Ascending aorta (tissue), 2 donors: Measurements from ENCODE around the gene PLXNA4. TPM values are rescaled to one million over a fixed set of nuclear protein-coding genes. Genes with fewer than 3 reads are reported as not detected.
A peak's percentile ranks its signal among the peaks of the same experiment; 100 is the strongest.

Source experiments
- DNase-seq, 2 donors: peaks; one replicate each; pipeline ENCODE4 v3.0.0-alpha.2; 2019; ENCODE audit warnings: low spot score in 2 of 2
- H3K27ac ChIP-seq, 2 donors: fragments of 200-600 bp; sonication (generic); one replicate each; pipeline ENCODE4 v1.5.1; 2016 to 2017; ENCODE audit warnings: mild to moderate bottlenecking in 1 of 2
- H3K27me3 ChIP-seq: fragments of 200-600 bp; sonication (generic); one replicate; pipeline ENCODE4 v1.5.1; 2017
- H3K36me3 ChIP-seq, 2 donors: fragments of 200-600 bp; sonication (generic); one replicate each; pipeline ENCODE4 v1.5.1; 2016
- H3K4me1 ChIP-seq, 2 donors: fragments of 200-600 bp; sonication (generic); one replicate each; pipeline ENCODE4 v1.5.1; 2016 to 2017; ENCODE audit warnings: mild to moderate bottlenecking in 1 of 2
- H3K4me3 ChIP-seq, 2 donors: fragments of 200-600 bp; sonication (generic); one replicate each; pipeline ENCODE4 v1.5.1; 2016 to 2017; ENCODE audit warnings: mild to moderate bottlenecking in 1 of 2
- H3K9me3 ChIP-seq, 2 donors: fragments of 200-600 bp; sonication (generic); one replicate each; pipeline ENCODE4 v1.5.1; 2016
- intact Hi-C: fragments of 100-400 bp; cut with DNase I; formaldehyde crosslinking; loops from one replicate; pipeline ENCODE4 v1.15.1; 2023
- total RNA-seq: library from RNA; depleted of rRNA; stranded (reverse); fragments of >200 nt; gene quantifications from one replicate; pipeline ENCODE4 v1.1.0, GENCODE V29; 2016
- TF ChIP-seq, protein P1 (sequence below), 3 experiments: fragments of 200-600 bp in 2 of 3; fragments of 450-650 bp in 1 of 3; sonication (generic) in 2 of 3; IDR thresholded peaks; one replicate each; pipeline ENCODE4 v1.5.1; 2016 to 2019; ENCODE audit warnings: antibody characterized with exemption in 3 of 3, mild to moderate bottlenecking in 1 of 3, moderate library complexity in 1 of 3

Gene PLXNA4
- total RNA-seq, 1 donor from 2014 or later, result 27.1 TPM

DNA sequence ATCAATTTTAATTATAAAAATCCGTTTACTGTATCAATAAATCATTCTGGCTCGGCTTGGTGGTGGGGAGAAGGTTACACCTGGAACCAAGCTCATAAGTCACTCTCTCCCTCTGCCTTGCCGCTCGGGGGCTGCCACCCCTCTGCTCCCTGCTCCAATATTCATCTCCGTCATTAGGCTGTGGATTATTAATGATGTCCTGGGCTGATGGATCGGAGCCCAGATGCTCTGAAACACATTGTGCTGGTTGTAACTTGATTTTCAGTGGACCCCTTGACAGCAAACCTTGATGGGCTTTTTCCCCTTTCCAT, 314.2 kb downstream of the PLXNA4 start:
- no peak for DNase-seq
- no peak overlapping the region for H3K27ac ChIP-seq
- H3K4me1 ChIP-seq, result peaks cover 2 to 15% of the 10 kb centered on the region in 2 donors
- no peaks in the 10 kb centered on the region for H3K9me3 ChIP-seq
- no peaks in the 10 kb centered on the region for H3K36me3 ChIP-seq
- H3K27me3 ChIP-seq, result no peaks in the 10 kb centered on the region
- no peak overlapping the region for H3K4me3 ChIP-seq
- TF ChIP-seq, protein P1, sequence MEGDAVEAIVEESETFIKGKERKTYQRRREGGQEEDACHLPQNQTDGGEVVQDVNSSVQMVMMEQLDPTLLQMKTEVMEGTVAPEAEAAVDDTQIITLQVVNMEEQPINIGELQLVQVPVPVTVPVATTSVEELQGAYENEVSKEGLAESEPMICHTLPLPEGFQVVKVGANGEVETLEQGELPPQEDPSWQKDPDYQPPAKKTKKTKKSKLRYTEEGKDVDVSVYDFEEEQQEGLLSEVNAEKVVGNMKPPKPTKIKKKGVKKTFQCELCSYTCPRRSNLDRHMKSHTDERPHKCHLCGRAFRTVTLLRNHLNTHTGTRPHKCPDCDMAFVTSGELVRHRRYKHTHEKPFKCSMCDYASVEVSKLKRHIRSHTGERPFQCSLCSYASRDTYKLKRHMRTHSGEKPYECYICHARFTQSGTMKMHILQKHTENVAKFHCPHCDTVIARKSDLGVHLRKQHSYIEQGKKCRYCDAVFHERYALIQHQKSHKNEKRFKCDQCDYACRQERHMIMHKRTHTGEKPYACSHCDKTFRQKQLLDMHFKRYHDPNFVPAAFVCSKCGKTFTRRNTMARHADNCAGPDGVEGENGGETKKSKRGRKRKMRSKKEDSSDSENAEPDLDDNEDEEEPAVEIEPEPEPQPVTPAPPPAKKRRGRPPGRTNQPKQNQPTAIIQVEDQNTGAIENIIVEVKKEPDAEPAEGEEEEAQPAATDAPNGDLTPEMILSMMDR (IDR thresholded peaks at IDR 0.05), result no peak
- intact Hi-C loops, result no loop called here

DNA sequence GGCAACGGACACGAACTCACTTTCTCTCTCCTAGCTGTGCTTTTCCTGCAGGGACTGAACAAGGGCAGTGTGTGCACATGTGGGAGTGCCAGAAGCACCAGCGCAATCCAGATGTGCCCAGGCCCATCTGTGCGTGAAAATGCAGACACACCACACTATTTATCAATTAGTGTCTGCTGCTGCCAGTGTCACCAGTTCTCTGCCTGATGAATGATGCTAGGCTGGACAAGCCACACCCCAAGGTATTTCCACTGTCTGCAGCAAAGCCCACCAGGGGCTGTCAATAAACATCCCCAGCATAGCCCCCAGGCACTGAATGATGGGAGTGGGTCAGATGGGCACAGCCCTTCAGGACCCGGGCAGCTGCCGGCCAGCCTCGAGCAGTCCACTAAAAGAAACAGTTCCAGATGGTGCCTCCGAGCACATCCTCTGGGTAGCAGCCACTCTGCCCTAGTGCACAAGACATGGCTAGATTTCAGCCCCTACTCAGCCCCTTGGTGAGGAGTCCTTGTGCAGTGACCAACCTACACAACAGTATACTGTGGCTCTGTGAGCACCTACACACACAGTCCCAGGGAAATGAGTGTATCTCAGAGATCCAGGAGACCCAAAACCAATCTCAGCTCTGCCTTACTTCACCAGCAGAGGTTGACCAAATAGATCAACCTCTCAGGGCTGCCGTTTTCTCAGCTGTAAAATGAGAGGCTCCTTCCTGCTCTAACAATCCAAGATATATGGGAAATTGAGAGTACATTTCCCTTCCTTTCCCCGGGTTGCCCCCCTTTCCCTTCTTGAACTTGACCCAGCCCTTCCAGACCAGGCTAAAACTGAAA, 314.7 kb downstream of the PLXNA4 start:
- Histone ChIP-seq H3K4me1 (peaks cover 2 to 19% of the 10 kb centered on the region in 2 donors), H3K27me3 (no peaks in the 10 kb centered on the region), H3K36me3 (no peaks in the 10 kb centered on the region), H3K9me3 (no peaks in the 10 kb centered on the region), H3K27ac (no peak overlapping the region), H3K4me3 (no peak overlapping the region)
- DNase-seq, result no peak
- intact Hi-C loops, result no loop called here
- TF ChIP-seq, protein P1 (IDR thresholded peaks at IDR 0.05), result no peak

DNA sequence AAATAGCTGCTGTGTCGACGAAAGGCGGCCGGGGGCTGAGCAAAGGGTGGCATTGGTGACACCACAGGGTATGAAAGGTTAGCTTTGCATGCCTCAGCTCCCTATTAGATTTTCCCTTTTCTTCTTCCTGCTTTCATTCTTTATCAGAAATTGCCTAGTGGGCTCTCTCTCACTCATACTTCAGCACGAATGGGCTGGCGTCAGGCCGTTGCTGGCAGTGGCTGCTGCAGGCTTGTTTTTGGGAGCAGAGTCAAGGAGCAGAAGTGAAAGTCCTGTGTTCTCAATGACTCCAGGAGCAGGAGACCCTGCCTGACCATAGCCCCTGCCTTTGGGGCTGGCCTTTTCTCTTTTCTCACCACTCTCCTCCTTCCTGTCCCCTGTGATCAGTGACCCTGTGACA, 318.0 kb downstream of the PLXNA4 start:
- no peak overlapping the region for H3K4me3 ChIP-seq
- peak overlapping the region; percentile 69 to 75 for H3K27ac ChIP-seq
- TF ChIP-seq, protein P1 (IDR thresholded peaks at IDR 0.05), result no peak
- no peaks in the 10 kb centered on the region for H3K36me3 ChIP-seq
- H3K4me1 ChIP-seq, result peaks cover 2 to 31% of the 10 kb centered on the region in 2 donors
- no peak for DNase-seq
- no peaks in the 10 kb centered on the region for H3K27me3 ChIP-seq
- intact Hi-C loops, result loop anchor here (5.0 to 10.0 kb wide), 3 partner anchors 169 to 311 kb away; no protein-coding TSS in a partner anchor
- H3K9me3 ChIP-seq, result no peaks in the 10 kb centered on the region

DNA sequence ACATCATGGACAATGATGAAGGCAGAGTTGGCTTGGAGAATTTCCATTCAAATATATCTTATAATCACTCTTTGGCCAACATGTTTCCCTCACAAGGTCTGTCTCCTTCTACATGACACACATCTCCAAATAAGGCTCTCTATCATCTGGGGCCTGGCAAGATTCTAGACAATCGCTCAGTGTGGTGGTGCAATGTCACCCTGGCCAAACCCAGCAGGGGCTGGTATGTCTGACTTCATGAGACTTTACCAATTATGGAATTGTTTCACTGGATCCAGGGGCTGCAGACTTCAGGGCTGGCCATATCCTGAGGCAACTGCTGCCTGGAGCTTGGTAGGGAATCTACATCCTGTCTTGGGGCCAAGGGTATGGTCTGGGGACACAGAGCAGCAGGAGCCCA, 319.0 kb downstream of the PLXNA4 start:
- peaks cover 2 to 34% of the 10 kb centered on the region in 2 donors for H3K4me1 ChIP-seq
- DNase-seq, result peak; percentile 28 to 75
- H3K9me3 ChIP-seq, result no peaks in the 10 kb centered on the region
- no peaks in the 10 kb centered on the region for H3K27me3 ChIP-seq
- intact Hi-C loops, result loop anchor here (5.0 to 10.0 kb wide), 3 partner anchors 170 to 310 kb away; no protein-coding TSS in a partner anchor
- no peak overlapping the region for H3K4me3 ChIP-seq
- H3K36me3 ChIP-seq, result no peaks in the 10 kb centered on the region
- TF ChIP-seq, protein P1 (IDR thresholded peaks at IDR 0.05), result no peak
- H3K27ac ChIP-seq, result peak overlapping the region; percentile 72 to 75

DNA sequence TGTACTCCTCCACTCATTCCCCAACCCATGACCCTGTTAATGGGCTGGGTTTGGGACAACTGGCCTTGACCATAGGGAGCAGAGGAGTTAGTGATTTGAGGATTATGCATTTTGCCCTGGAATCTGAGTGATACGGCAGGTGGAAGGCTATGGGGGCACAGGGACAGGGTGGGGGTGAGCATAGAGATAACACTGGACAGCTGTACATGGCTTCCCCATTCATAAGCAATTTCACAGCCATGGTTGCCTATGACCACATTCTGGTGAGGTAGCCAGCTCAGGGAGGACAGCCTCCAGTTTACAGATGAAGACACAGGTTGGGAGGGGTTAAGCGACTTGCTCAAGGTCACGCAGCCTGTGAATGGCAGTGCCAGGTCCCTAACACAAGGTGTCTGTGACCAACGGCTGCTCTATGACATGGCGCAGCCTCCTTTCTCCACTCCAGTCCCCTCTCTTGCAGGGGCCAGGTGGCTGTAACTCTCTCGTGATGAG, 319.5 kb downstream of the PLXNA4 start:
- TF ChIP-seq, protein P1 (IDR thresholded peaks at IDR 0.05), result no peak
- H3K9me3 ChIP-seq, result no peaks in the 10 kb centered on the region
- H3K36me3 ChIP-seq, result no peaks in the 10 kb centered on the region
- intact Hi-C loops, result loop anchor here (5.0 to 10.0 kb wide), 3 partner anchors 171 to 309 kb away; no protein-coding TSS in a partner anchor
- H3K27me3 ChIP-seq, result no peaks in the 10 kb centered on the region
- peaks cover 5 to 38% of the 10 kb centered on the region in 2 donors for H3K4me1 ChIP-seq
- DNase-seq, result no peak
- no peak overlapping the region for H3K4me3 ChIP-seq
- H3K27ac ChIP-seq, result peak overlapping the region; percentile 68 to 72
